Activated T-helper 17 cell treated with anti-CD3 and anti-CD28 coated beads, Interleukin-2, amount 50 U/mL, for 72 hours (primary cell): ENCODE results near the gene RPL18. TPM values are rescaled to one million over a fixed set of nuclear protein-coding genes. Genes with fewer than 3 reads are reported as not detected.

Experiments used
- ATAC-seq: fragments of 150-1000 bp; cut with Tn5 transposase; replicated peaks from 2 replicates; pipeline ENCODE4 v1.10.0; 2021; ENCODE audit warnings: mild to moderate bottlenecking, moderate library complexity
- H3K27ac Mint-ChIP-seq: one replicate; pipeline ENCODE4 v1.8.0; 2022; ENCODE audit warnings: mixed read lengths
- H3K27me3 Mint-ChIP-seq: one replicate; pipeline ENCODE4 v1.8.0; 2022; ENCODE audit warnings: mixed read lengths
- H3K36me3 Mint-ChIP-seq: one replicate; pipeline ENCODE4 v1.8.0; 2022; ENCODE audit warnings: low read depth, mild to moderate bottlenecking, mixed read lengths
- H3K4me1 Mint-ChIP-seq: one replicate; pipeline ENCODE4 v1.8.0; 2022; ENCODE audit warnings: mixed read lengths
- H3K4me3 Mint-ChIP-seq: one replicate; pipeline ENCODE4 v1.8.0; 2022; ENCODE audit warnings: mild to moderate bottlenecking, mixed read lengths
- H3K9me3 Mint-ChIP-seq: one replicate; pipeline ENCODE4 v1.8.0; 2022; ENCODE audit warnings: mixed read lengths
- total RNA-seq, 2 donors: library from RNA; stranded (reverse); gene quantifications; one replicate each; pipeline ENCODE4 v1.2.3, GENCODE V29; 2022

RPL18 gene
- total RNA-seq, 2 donors from 2014 or later, result 1,785 to 2,369 TPM

DNA sequence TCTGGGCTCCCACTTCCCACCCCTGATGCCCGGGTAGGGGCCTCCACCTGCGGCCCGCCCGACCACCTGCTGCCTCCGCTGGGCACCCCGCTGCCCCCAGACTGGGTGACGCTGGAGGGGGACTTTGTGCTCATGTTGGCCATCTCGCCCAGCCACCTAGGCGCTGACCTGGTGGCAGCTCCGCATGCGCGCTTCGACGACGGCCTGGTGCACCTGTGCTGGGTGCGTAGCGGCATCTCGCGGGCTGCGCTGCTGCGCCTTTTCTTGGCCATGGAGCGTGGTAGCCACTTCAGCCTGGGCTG lies 10.3 kb upstream of the RPL18 start:
- Mint-ChIP-seq H3K4me3 (no peak overlapping the region), H3K4me1 (peaks cover 2% of the 10 kb centered on the region), H3K27me3 (no peaks in the 10 kb centered on the region), H3K36me3 (peaks cover 22% of the 10 kb centered on the region), H3K27ac (no peak overlapping the region), H3K9me3 (no peaks in the 10 kb centered on the region)
- ATAC-seq, result no peak

DNA sequence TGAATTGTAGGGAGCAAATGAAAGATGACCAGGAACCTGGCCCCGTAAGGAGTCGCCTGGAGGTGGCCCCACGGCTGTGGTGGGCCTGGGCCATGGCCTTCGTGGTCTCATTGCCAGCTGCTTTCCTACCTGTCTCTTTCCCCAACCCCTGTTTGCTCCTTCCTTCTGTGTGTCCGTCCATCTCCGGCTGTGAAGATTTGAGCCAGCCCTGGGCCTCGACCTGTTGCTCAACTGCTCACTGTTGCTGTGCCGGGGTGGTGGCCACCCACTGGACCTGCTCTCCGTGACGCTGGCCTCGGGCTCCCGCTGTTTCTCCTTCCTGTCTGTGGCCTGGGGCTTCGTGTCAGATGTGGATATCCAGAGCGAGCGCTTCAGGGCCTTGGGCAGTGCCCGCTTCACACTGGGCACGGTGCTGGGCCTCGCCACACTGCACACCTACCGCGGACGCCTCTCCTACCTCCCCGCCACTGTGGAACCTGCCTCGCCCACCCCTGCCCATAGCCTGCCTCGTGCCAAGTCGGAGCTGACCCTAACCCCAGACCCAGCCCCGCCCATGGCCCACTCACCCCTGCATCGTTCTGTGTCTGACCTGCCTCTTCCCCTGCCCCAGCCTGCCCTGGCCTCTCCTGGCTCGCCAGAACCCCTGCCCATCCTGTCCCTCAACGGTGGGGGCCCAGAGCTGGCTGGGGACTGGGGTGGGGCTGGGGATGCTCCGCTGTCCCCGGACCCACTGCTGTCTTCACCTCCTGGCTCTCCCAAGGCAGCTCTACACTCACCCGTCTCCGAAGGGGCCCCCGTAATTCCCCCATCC lies 9.7 kb upstream of the RPL18 start:
- ATAC-seq, result no peak
- H3K36me3 Mint-ChIP-seq, result peaks cover 28% of the 10 kb centered on the region
- H3K27ac Mint-ChIP-seq, result no peak overlapping the region
- H3K4me1 Mint-ChIP-seq, result peaks cover 5% of the 10 kb centered on the region
- H3K9me3 Mint-ChIP-seq, result no peaks in the 10 kb centered on the region
- H3K4me3 Mint-ChIP-seq, result no peak overlapping the region
- no peaks in the 10 kb centered on the region for H3K27me3 Mint-ChIP-seq

DNA sequence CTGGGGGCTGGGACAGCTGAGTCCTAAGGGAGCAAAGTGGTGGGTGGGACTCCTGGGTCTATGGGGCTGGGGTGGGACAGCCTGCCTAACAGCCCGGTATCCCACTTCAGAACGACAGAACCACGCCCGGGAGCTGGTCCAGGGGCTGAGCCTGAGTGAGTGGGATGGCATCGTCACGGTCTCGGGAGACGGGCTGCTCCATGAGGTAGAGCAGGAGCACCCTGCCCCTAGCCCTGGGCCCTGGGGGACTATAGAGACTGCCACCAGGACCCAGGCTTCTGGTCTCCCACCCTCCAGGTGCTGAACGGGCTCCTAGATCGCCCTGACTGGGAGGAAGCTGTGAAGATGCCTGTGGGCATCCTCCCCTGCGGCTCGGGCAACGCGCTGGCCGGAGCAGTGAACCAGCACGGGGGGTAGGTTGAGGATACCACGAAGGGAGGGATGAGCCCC lies 8.9 kb upstream of the RPL18 start:
- peaks cover 35% of the 10 kb centered on the region for H3K36me3 Mint-ChIP-seq
- H3K27me3 Mint-ChIP-seq, result no peaks in the 10 kb centered on the region
- ATAC-seq, result no peak
- H3K4me1 Mint-ChIP-seq, result peaks cover 11% of the 10 kb centered on the region
- no peak overlapping the region for H3K4me3 Mint-ChIP-seq
- H3K27ac Mint-ChIP-seq, result no peak overlapping the region
- no peaks in the 10 kb centered on the region for H3K9me3 Mint-ChIP-seq

DNA sequence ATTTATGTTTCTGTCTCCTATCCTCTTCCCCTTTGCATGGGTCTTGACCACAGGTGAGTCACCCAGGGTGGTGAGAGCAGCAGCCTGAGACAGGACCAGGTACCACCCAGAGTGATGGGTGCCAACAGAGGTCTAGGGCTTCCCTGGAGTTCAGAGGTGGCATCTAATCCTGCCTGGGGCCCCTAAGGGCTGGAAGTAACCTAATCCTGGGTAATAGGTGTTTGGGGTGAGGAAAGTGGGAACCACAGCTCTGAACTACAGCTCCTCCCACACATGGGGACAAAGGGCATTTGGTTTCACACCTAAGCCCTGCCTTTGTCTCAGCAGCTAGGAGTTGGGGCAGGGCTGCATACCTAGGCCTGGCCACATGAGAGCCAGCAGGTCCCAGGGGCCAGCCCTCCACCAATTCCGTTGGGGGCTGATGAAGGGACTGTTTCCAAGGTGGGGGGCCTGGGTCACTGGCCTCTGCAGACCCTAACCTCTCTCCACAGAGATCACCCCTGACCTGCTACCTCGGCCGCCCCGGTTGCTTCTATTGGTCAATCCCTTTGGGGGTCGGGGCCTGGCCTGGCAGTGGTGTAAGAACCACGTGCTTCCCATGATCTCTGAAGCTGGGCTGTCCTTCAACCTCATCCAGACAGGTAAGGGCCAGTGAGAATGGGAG lies 8.4 kb upstream of the RPL18 start:
- peaks cover 11% of the 10 kb centered on the region for H3K4me1 Mint-ChIP-seq

DNA sequence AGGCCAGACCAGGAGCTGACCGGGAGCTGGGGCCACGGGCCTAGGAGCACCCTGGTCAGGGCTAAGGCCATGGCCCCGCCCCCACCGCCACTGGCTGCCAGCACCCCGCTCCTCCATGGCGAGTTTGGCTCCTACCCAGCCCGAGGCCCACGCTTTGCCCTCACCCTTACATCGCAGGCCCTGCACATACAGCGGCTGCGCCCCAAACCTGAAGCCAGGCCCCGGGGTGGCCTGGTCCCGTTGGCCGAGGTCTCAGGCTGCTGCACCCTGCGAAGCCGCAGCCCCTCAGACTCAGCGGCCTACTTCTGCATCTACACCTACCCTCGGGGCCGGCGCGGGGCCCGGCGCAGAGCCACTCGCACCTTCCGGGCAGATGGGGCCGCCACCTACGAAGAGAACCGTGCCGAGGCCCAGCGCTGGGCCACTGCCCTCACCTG lies 6.9 kb upstream of the RPL18 start:
- H3K4me3 Mint-ChIP-seq, result no peak overlapping the region
- ATAC-seq, result no peak
- H3K27ac Mint-ChIP-seq, result no peak overlapping the region
- H3K36me3 Mint-ChIP-seq, result peaks cover 52% of the 10 kb centered on the region
- H3K4me1 Mint-ChIP-seq, result peaks cover 11% of the 10 kb centered on the region
- H3K27me3 Mint-ChIP-seq, result no peaks in the 10 kb centered on the region
- H3K9me3 Mint-ChIP-seq, result no peaks in the 10 kb centered on the region

More for the DNA sequence above, 8.4 kb upstream of the RPL18 start:
- H3K27ac Mint-ChIP-seq, result no peak overlapping the region
- no peak overlapping the region for H3K4me3 Mint-ChIP-seq
- H3K9me3 Mint-ChIP-seq, result no peaks in the 10 kb centered on the region
- H3K36me3 Mint-ChIP-seq, result peaks cover 39% of the 10 kb centered on the region
- H3K27me3 Mint-ChIP-seq, result no peaks in the 10 kb centered on the region
- ATAC-seq, result peak; percentile 37

DNA sequence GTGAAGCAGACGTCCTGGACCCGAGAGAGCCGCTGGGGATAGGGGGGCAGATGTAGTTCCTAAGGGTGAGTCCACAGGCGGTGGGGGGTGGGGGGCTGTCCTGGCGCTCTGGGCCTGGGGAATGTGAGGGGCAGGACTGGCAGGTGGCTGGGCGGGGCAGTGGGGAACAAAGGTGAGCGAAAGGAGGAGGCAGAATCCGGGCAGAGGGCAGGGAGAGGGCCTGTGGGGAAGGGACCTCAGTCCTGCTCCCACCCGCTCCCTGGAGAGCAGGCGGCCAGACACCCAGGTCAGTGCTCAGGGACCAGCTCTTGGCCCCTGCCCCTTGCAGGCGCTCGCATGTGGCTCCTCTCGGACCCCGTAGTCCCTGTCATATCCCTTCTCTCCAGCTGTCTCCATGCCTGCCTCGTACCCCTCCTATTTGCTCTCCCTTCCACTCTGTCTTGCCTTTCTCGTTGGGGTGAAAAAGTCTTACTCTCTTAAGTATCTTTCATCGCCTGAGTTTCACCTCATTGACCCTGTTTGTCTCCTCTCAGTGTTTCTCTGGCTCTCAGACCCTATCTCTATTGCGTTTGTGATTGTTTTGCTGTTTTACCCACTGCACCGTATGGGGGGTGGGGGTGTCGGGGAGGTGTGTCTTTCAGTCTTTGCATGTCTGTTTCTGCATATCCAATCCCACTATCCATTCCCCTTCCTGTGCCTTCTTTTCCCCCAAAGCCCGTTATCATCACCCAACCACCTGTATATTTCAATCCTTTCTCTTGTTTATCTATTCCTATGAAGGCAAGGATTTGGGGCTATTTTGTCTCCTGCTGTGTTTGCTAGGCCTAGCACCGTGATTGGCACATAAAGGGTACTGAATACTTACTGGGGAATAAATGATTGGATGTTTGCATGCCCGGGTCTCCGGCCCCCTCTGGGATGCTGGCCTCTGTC lies 6.1 kb upstream of the RPL18 start:
- no peaks in the 10 kb centered on the region for H3K9me3 Mint-ChIP-seq
- H3K36me3 Mint-ChIP-seq, result peaks cover 50% of the 10 kb centered on the region
- H3K4me1 Mint-ChIP-seq, result peaks cover 11% of the 10 kb centered on the region
- H3K27me3 Mint-ChIP-seq, result no peaks in the 10 kb centered on the region
- H3K27ac Mint-ChIP-seq, result peak overlapping the region; percentile 1
- peak overlapping the region; percentile 83 for H3K4me3 Mint-ChIP-seq
- no peak for ATAC-seq

DNA sequence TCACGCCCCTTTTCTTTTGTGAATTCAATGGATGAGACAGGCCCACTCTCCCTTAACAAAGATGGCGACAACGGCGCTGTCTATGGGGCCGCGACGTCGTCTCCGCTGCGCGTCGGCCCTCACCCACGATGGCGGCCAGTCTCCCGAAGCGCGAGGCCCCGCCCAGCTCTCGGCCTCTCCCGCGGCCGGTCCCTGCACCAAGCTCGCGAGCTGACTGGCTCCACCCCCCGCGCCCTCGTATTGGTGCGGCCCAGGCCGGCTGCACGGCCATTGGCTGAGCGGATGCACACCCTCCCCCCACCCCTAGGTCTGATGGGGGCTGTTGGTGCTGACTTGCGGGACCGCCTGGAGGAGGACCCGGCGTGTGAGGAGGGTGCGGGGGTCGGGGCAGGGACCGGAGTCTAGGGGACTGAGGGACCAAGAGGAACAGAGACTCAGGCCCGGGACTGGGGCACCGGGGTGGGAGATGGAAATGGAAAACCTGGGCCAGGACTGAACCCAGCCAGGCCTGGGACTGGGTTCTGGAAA lies 5.2 kb upstream of the RPL18 start:
- no peaks in the 10 kb centered on the region for H3K27me3 Mint-ChIP-seq
- H3K9me3 Mint-ChIP-seq, result no peaks in the 10 kb centered on the region
- peaks cover 59% of the 10 kb centered on the region for H3K36me3 Mint-ChIP-seq
- H3K4me1 Mint-ChIP-seq, result peaks cover 16% of the 10 kb centered on the region
- peak overlapping the region; percentile 92 for H3K27ac Mint-ChIP-seq
- ATAC-seq, result peak; percentile 88
- peak overlapping the region; percentile 83 for H3K4me3 Mint-ChIP-seq

DNA sequence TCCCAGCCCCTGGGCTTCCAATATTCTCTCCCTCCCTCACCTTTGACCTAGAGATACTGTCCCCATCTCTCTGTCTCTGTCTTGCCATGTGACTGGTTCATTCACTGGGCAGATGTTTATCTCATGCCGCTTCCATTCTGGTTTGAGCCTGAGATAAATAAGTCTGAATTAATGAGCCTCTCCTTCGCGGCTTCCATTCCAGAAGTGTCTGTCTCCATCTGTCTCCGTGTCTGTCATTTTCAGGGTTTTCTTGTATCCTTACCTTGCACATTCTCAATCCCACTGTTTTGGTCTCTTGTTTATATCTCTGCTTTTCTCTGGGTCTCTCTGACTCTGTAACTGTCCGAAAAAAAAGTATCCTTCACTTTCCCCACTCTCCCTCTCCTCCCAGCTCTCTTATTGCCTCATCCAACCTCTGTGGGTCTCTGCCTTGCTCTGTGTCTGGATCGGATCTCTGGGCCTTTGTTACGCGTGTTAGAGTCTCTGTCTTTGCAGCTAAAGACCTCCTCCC lies 4.6 kb upstream of the RPL18 start:
- peaks cover 16% of the 10 kb centered on the region for H3K4me1 Mint-ChIP-seq
- peak overlapping the region; percentile 83 for H3K4me3 Mint-ChIP-seq
- H3K27me3 Mint-ChIP-seq, result no peaks in the 10 kb centered on the region
- ATAC-seq, result no peak
- peaks cover 60% of the 10 kb centered on the region for H3K36me3 Mint-ChIP-seq
- H3K27ac Mint-ChIP-seq, result peak overlapping the region; percentile 92
- no peaks in the 10 kb centered on the region for H3K9me3 Mint-ChIP-seq

DNA sequence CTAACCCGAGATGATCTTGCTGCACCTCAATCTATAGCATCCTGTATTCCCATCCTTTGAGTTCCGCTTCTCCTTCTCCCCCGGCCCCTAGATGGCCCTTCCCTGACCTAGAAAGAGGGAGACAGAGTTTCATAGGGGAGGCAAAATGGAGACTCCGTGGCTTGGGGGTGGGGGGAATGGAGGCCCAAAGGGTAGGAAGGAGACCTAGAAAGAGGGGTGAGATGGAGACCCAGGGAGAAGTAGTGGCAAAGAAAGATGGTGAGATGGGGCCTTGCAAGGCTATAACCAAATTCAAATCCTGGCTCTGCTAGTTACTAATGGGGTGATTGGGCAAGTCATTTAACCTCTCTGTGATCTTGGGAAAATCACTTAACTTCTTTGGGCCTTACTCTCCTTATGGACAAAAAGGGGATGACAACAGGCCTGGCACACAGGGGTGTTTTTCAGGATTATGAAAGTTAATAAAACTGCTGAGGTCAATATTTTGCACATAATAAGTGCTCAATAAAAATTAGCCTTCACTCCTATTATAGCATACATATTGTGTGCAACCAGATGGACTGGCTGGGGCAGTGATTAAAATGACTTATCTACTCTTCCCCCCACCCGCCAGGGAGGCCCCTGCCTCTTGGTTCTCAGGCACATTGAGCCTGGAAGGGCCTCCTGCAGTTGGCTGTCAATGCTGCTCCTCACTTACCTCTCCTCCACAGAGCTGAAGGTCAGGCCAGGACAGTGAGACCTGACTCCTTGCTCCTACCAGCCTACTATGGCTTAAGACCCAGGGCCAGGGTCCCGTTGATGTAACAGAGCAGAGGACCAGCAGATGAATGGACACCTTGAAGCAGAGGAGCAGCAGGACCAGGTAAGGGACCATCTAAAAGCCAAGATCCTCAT lies 961 bp upstream of the RPL18 start:
- Mint-ChIP-seq H3K9me3 (no peaks in the 10 kb centered on the region), H3K27me3 (no peaks in the 10 kb centered on the region), H3K4me1 (peaks cover 16% of the 10 kb centered on the region), H3K4me3 (peak overlapping the region; percentile 99), H3K36me3 (peaks cover 87% of the 10 kb centered on the region), H3K27ac (peak overlapping the region; percentile 100)
- no peak for ATAC-seq

DNA sequence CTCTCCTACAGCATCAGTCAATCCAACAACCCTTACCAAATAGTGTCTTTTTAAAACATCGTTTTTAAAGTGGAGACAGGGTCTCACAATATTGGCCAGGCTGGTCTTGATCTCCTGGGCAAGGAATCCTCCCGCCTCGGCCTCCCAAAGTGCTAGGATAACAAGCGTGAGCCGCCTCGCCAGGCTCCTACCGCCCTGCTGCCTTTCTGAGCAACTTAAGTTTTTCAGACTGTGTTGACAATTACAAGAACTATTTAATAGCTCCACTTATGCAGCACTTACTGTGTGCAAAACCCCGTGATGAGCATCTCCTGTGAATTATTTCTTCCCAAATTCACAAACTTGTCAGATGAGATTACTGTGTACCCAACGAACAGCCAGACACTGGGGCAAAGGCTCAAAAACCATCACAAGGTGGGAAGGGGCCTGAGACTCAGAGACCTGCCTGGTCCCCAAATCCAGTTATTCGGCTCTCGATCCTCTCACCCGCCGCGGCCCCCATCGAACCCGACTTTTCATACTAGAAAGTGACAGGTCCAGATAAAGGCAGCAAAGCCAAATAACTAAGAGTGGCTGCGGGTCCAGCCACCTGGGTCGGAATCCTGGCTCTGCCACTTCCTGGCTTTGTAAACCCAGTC lies 581 bp downstream of the RPL18 start:
- Mint-ChIP-seq H3K27me3 (no peaks in the 10 kb centered on the region), H3K4me3 (peak overlapping the region; percentile 99), H3K9me3 (no peaks in the 10 kb centered on the region), H3K27ac (peak overlapping the region; percentile 100), H3K4me1 (peaks cover 8% of the 10 kb centered on the region), H3K36me3 (peaks cover 88% of the 10 kb centered on the region)
- ATAC-seq, result no peak

DNA sequence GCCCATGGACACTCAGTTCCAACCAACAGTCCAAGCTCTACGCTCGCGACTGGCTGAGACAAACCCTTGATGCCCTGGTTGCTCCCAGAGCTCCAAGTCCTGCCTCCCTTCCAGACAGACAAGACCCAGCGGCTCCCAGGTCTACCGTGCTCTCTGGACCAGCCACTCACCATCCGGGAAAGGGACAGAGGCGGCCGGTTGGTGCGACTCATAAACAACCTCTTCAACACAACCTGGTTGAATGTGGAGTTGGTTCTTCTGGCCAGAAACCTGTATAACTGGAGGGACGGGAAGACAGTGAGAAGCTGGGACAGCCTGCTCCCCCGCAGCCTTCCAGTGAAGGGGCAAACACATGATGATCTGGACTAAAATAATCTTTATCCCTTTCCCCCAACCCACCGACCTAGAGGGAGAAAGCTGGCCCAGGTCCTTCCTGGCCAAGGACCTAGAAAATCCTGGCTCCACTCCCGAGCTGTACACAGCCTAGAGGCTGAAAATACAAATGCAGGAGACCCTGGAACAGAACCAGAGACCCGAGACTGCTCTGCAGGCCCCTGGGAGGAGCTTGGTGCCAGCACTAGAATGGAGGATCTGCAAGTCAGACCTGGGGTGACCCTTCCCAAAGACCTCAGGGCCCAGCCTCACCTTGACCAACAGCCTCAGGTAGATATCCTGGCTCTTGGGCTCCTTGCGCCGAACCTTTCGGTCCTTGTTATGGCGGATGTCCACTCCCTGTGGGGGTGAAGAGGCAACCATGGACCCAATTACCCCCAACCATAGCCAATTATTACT lies 1.6 kb downstream of the RPL18 start:
- Mint-ChIP-seq H3K27me3 (no peaks in the 10 kb centered on the region), H3K4me3 (peak overlapping the region; percentile 99), H3K27ac (peak overlapping the region; percentile 100), H3K9me3 (no peaks in the 10 kb centered on the region), H3K36me3 (peaks cover 80% of the 10 kb centered on the region), H3K4me1 (peaks cover 5% of the 10 kb centered on the region)
- ATAC-seq, result no peak

DNA sequence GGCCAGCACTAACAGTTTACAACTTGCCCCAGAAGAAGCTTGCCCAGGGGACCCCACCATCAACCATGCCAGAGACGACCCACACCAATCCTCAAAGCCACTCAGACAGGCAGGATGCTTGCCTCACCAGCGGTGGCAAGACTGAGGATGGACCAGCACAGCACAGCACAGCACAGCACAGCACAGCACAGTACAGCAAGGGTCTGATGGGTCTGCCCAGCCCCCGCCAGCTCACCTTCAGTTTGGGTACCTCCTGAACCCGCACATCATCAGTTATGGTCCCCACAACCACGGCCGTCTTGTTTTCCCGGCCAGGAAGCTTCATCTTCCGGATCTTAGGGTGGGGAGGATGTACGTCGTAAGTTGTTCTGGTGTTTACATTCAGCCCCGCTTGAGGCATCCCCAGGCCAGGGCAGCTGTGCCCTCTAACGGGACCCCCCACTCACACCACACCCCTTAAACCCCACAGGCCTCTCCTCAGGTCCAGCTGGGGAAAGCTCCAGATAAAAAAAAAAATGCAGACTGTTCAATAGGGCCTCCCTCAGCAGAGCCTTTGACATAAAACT lies 2.4 kb downstream of the RPL18 start:
- peak overlapping the region; percentile 100 for H3K27ac Mint-ChIP-seq
- peak overlapping the region; percentile 99 for H3K4me3 Mint-ChIP-seq
- H3K9me3 Mint-ChIP-seq, result no peaks in the 10 kb centered on the region
- peaks cover 72% of the 10 kb centered on the region for H3K36me3 Mint-ChIP-seq
- no peaks in the 10 kb centered on the region for H3K27me3 Mint-ChIP-seq
- H3K4me1 Mint-ChIP-seq, result peaks cover 5% of the 10 kb centered on the region
- no peak for ATAC-seq
